NB4 (cell line): ENCODE results near the gene ASCC3.

ENCODE experiments used
- MYC ChIP-seq: IDR thresholded peaks from 2 replicates; pipeline ENCODE4 v1.6.1; 2011; ENCODE audit warnings: low read depth, low read length
- POLR2A ChIP-seq: IDR thresholded peaks from 2 replicates; pipeline ENCODE4 v1.6.1; 2011; ENCODE audit warnings: mild to moderate bottlenecking; ENCODE audit not compliant: insufficient read length; ENCODE audit errors: extremely low read depth
- TF ChIP-seq, protein P1 (sequence below): IDR thresholded peaks from one replicate; pipeline ENCODE4 v1.5.1; 2012; ENCODE audit warnings: low read depth, low read length
- TF ChIP-seq, protein P2 (sequence below): IDR thresholded peaks from 2 replicates; pipeline ENCODE4 v1.6.1; 2011; ENCODE audit warnings: low read depth, low read length

GRCh38 chr6:100673641-100674040 lies 207.5 kb downstream of the ASCC3 start:
- TF ChIP-seq, protein P1, sequence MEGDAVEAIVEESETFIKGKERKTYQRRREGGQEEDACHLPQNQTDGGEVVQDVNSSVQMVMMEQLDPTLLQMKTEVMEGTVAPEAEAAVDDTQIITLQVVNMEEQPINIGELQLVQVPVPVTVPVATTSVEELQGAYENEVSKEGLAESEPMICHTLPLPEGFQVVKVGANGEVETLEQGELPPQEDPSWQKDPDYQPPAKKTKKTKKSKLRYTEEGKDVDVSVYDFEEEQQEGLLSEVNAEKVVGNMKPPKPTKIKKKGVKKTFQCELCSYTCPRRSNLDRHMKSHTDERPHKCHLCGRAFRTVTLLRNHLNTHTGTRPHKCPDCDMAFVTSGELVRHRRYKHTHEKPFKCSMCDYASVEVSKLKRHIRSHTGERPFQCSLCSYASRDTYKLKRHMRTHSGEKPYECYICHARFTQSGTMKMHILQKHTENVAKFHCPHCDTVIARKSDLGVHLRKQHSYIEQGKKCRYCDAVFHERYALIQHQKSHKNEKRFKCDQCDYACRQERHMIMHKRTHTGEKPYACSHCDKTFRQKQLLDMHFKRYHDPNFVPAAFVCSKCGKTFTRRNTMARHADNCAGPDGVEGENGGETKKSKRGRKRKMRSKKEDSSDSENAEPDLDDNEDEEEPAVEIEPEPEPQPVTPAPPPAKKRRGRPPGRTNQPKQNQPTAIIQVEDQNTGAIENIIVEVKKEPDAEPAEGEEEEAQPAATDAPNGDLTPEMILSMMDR, result no peak
- no peak for TF ChIP-seq POLR2A
- TF ChIP-seq, protein P2, sequence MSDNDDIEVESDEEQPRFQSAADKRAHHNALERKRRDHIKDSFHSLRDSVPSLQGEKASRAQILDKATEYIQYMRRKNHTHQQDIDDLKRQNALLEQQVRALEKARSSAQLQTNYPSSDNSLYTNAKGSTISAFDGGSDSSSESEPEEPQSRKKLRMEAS, result no peak
- TF ChIP-seq MYC, result no peak
